Stimulated activated CD4-positive, alpha-beta T cell treated with anti-CD3 and anti-CD28 coated beads, Interleukin-4, amount 100 ng/mL, for 48 hours (primary cell): ENCODE results near the gene ZSWIM8.

ENCODE experiments used
- DNase-seq, 2 donors: peaks; one replicate each; pipeline ENCODE4 v3.0.0-alpha.2; 2020; ENCODE audit warnings: low read depth in 2 of 2

Gene ZSWIM8

GRCh38 chr10:73841061-73841421 is 55.6 kb downstream of the ZSWIM8 start:
- no peak for DNase-seq

- no peak for DNase-seq
Measured at GRCh38 chr10:73841526-73842285, 56.3 kb downstream of the ZSWIM8 start.

GRCh38 chr10:73842349-73842748 is 56.9 kb downstream of the ZSWIM8 start:
- no peak for DNase-seq

GRCh38 chr10:73843261-73843660 is 57.9 kb downstream of the ZSWIM8 start:
- DNase-seq, result no peak

GRCh38 chr10:73847031-73847430 is 61.6 kb downstream of the ZSWIM8 start:
- no peak for DNase-seq

GRCh38 chr10:73848821-73849489 is 63.5 kb downstream of the ZSWIM8 start:
- peak; percentile 80 to 95 for DNase-seq

- DNase-seq, result no peak
Measured at GRCh38 chr10:73850211-73850610, 64.8 kb downstream of the ZSWIM8 start.

- DNase-seq, result no peak
Measured at GRCh38 chr10:73850863-73851461, 65.6 kb downstream of the ZSWIM8 start.
